LNCAP (cell line): ENCODE results near the gene FUNDC1.

ENCODE experiments used
- CTCF ChIP-seq: fragments of 450-650 bp; IDR thresholded peaks from 2 replicates; pipeline ENCODE4 v1.5.1; 2017; ENCODE audit warnings: mild to moderate bottlenecking

FUNDC1 gene

GRCh38 chrX:44550563-44550962 lies 7.9 kb upstream of the FUNDC1 start:
- no peak for TF ChIP-seq CTCF

- TF ChIP-seq CTCF = no peak
Observed at GRCh38 chrX:44544036-44544435, 1.4 kb upstream of the FUNDC1 start.

- no peak for TF ChIP-seq CTCF
Observed at GRCh38 chrX:44536198-44536597, 6.5 kb downstream of the FUNDC1 start.

- no peak for TF ChIP-seq CTCF
Observed at GRCh38 chrX:44529310-44529709, 13.3 kb downstream of the FUNDC1 start.

GRCh38 chrX:44514272-44514671 lies 28.4 kb downstream of the FUNDC1 start:
- no peak for TF ChIP-seq CTCF

- no peak for TF ChIP-seq CTCF
Observed at GRCh38 chrX:44507292-44507691, 35.4 kb downstream of the FUNDC1 start.

GRCh38 chrX:44506678-44507077 lies 36.0 kb downstream of the FUNDC1 start:
- TF ChIP-seq CTCF = no peak

- no peak for TF ChIP-seq CTCF
Observed at GRCh38 chrX:44503560-44503959, 39.1 kb downstream of the FUNDC1 start.
